Caco-2 (cell line): ENCODE results near the gene WDR33. TPM values are rescaled to one million over a fixed set of nuclear protein-coding genes. Genes with fewer than 3 reads are reported as not detected.

Experiments used
- BruUV-seq: library from RNA; stranded (reverse); fragments of 400-500 nt; replicated peaks from 2 replicates; lab custom pipeline; 2021; lab: Mats Ljungman, UMichigan
- CTCF ChIA-PET: fragments of 300-600 bp; sonication (Branson Sonifier 250); formaldehyde crosslinking; loops from one replicate; lab custom pipeline; 2022; ENCODE audit warnings: antibody characterized with exemption; lab: Charles Lee
- POLR2A ChIA-PET: fragments of 300-600 bp; sonication (Branson Sonifier 250); formaldehyde crosslinking; loops from one replicate; lab custom pipeline; 2022; ENCODE audit warnings: antibody characterized with exemption; lab: Charles Lee
- DNase-seq, 2 experiments: peaks; one replicate each; pipeline versions ENCODE4 v3.0.0 to v3.0.0-alpha.2; 2020 to 2022
- H3K27me3 ChIP-seq: replicated peaks from 2 replicates; pipeline ENCODE4 v1.6.0; 2011; ENCODE audit warnings: low read length; ENCODE audit not compliant: control insufficient read depth, insufficient read depth
- H3K36me3 ChIP-seq: 2 replicates; pipeline ENCODE4 v1.5.1; 2011; ENCODE audit warnings: low read length; ENCODE audit not compliant: control insufficient read depth, insufficient read depth
- H3K4me1 ChIP-seq: fragments of 250-450 bp; sonication (Bioruptor Pico); 2 replicates; pipeline ENCODE4 v1.5.1; 2020; ENCODE audit warnings: mild to moderate bottlenecking
- H3K4me3 ChIP-seq: 2 replicates; pipeline ENCODE4 v1.5.1; 2011; ENCODE audit warnings: low read depth, mild to moderate bottlenecking, control low read depth, low read length
- H3K9me3 ChIP-seq: fragments of 250-450 bp; sonication (Bioruptor Pico); 2 replicates; pipeline ENCODE4 v1.5.1; 2020; ENCODE audit warnings: mild to moderate bottlenecking, moderate library complexity
- H3K27ac Mint-ChIP-seq: one replicate; pipeline ENCODE4 v1.8.0; 2022; ENCODE audit warnings: mixed read lengths; ENCODE audit not compliant: unreplicated experiment
- H3K27me3 Mint-ChIP-seq: one replicate; pipeline ENCODE4 v1.8.0; 2022; ENCODE audit warnings: mixed read lengths; ENCODE audit not compliant: insufficient read depth, unreplicated experiment
- H3K36me3 Mint-ChIP-seq: one replicate; pipeline ENCODE4 v1.8.0; 2022; ENCODE audit warnings: mild to moderate bottlenecking, mixed read lengths; ENCODE audit not compliant: insufficient read depth, unreplicated experiment
- H3K4me1 Mint-ChIP-seq: one replicate; pipeline ENCODE4 v1.8.0; 2022; ENCODE audit warnings: low read depth, mixed read lengths; ENCODE audit not compliant: unreplicated experiment
- H3K4me3 Mint-ChIP-seq: one replicate; pipeline ENCODE4 v1.8.0; 2022; ENCODE audit warnings: mild to moderate bottlenecking, moderate library complexity, mixed read lengths; ENCODE audit not compliant: unreplicated experiment
- H3K9me3 Mint-ChIP-seq: one replicate; pipeline ENCODE4 v1.8.0; 2022; ENCODE audit warnings: mixed read lengths; ENCODE audit not compliant: unreplicated experiment
- CTCF ChIP-seq, 2 experiments: fragments of 200-600 bp in 1 of 2; IDR thresholded peaks; 1 replicate in 1 of 2; 2 replicates in 1 of 2; pipeline versions ENCODE4 v1.5.1 to v1.8.0; 2011 to 2022; ENCODE audit warnings: antibody characterized with exemption in 1 of 2, control low read depth in 1 of 2, inconsistent platforms in 1 of 2, low read depth in 1 of 2, low read length in 1 of 2, mild to moderate bottlenecking in 1 of 2, moderate library complexity in 1 of 2; ENCODE audit not compliant: insufficient read depth in 1 of 2, severe bottlenecking in 1 of 2, unreplicated experiment in 1 of 2
- intact Hi-C: fragments of 100-400 bp; cut with micrococcal nuclease; formaldehyde crosslinking; loops from one replicate; pipeline ENCODE4 v1.10.0; 2022; ENCODE audit not compliant: unreplicated experiment
- total RNA-seq: library from RNA; stranded (reverse); gene quantifications from 2 replicates; pipeline ENCODE4 v1.2.3, GENCODE V29; 2022

WDR33 gene
- total RNA-seq, 1 experiment from 2014 or later = 77.5 TPM

- Histone ChIP-seq H3K9me3 (no peaks in the 10 kb centered on the region), H3K4me1 (no peaks in the 10 kb centered on the region), H3K27me3 (no peaks in the 10 kb centered on the region), H3K36me3 (peaks cover 4% of the 10 kb centered on the region), H3K4me3 (no peak overlapping the region)
- intact Hi-C loops = no loop called here
- Mint-ChIP-seq H3K9me3 (no peaks in the 10 kb centered on the region), H3K4me3 (no peak overlapping the region), H3K27me3 (no peaks in the 10 kb centered on the region), H3K4me1 (no peaks in the 10 kb centered on the region), H3K27ac (no peak overlapping the region), H3K36me3 (peaks cover 74% of the 10 kb centered on the region)
- no peak for TF ChIP-seq CTCF (IDR thresholded peaks at IDR 0.05; ENCODE audit: insufficient read depth in 1 of 2, low read depth in 1 of 2, low read length in 1 of 2, severe bottlenecking in 1 of 2, unreplicated experiment in 1 of 2)
- DNase-seq = no peak
- BruUV-seq = no TSS peak
- ChIA-PET CTCF (no interaction called here), POLR2A (no interaction called here)
Measured at GRCh38 chr2:127722807-127723206, 88.2 kb downstream of the WDR33 start.

GRCh38 chr2:127721978-127722355 is 89.0 kb downstream of the WDR33 start:
- no peaks in the 10 kb centered on the region for H3K9me3 Mint-ChIP-seq
- POLR2A ChIA-PET = no interaction called here
- no peak overlapping the region for H3K4me3 Mint-ChIP-seq
- Histone ChIP-seq H3K9me3 (no peaks in the 10 kb centered on the region), H3K4me1 (no peaks in the 10 kb centered on the region), H3K4me3 (no peak overlapping the region), H3K27me3 (no peaks in the 10 kb centered on the region), H3K36me3 (peaks cover 4% of the 10 kb centered on the region)
- intact Hi-C loops = no loop called here
- TF ChIP-seq CTCF (IDR thresholded peaks at IDR 0.05; ENCODE audit: insufficient read depth in 1 of 2, low read depth in 1 of 2, low read length in 1 of 2, severe bottlenecking in 1 of 2, unreplicated experiment in 1 of 2) = no peak
- no TSS peak for BruUV-seq
- no peaks in the 10 kb centered on the region for H3K27me3 Mint-ChIP-seq
- DNase-seq = no peak
- CTCF ChIA-PET = no interaction called here
- H3K27ac Mint-ChIP-seq = no peak overlapping the region
- H3K4me1 Mint-ChIP-seq = no peaks in the 10 kb centered on the region
- peaks cover 73% of the 10 kb centered on the region for H3K36me3 Mint-ChIP-seq

GRCh38 chr2:127721311-127721977 is 89.5 kb downstream of the WDR33 start:
- H3K4me1 ChIP-seq = no peaks in the 10 kb centered on the region
- Mint-ChIP-seq H3K9me3 (no peaks in the 10 kb centered on the region), H3K27ac (no peak overlapping the region), H3K4me3 (no peak overlapping the region), H3K4me1 (no peaks in the 10 kb centered on the region), H3K27me3 (no peaks in the 10 kb centered on the region), H3K36me3 (peaks cover 71% of the 10 kb centered on the region)
- no peak overlapping the region for H3K4me3 ChIP-seq
- no peaks in the 10 kb centered on the region for H3K27me3 ChIP-seq
- H3K9me3 ChIP-seq = no peaks in the 10 kb centered on the region
- TF ChIP-seq CTCF (IDR thresholded peaks at IDR 0.05; ENCODE audit: insufficient read depth in 1 of 2, low read depth in 1 of 2, low read length in 1 of 2, severe bottlenecking in 1 of 2, unreplicated experiment in 1 of 2) = no peak
- POLR2A ChIA-PET = no interaction called here
- no peak for DNase-seq
- CTCF ChIA-PET = no interaction called here
- intact Hi-C loops = no loop called here
- H3K36me3 ChIP-seq = peaks cover 6% of the 10 kb centered on the region
- BruUV-seq = no TSS peak
